ENCODE data around the gene SREBF1. TPM values are rescaled to one million over a fixed set of nuclear protein-coding genes. Genes with fewer than 3 reads are reported as not detected.

The SREBF1 gene
- polyA plus RNA-seq, 1 experiment, result 13.6 TPM

DNA sequence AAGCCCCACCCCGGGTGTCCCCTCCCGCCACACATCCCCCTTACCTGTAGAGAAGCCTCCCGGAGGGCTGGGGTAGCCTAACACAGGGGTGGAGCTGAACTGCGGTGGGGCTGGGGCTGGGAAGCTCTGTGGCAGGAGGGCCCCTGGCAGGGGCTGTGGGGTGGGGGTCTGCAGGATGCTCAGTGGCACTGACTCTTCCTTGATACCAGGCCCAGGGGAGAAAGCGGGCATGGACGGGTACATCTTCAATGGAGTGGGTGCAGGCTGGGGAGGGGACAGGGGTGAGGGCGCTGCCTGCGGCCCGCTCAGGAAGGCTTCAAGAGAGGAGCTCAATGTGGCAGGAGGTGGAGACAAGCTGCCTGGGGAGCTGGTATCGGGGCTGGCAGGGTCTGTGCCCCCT, 16.7 kb downstream of the SREBF1 start:
- Histone ChIP-seq H3K9me3 (ENCODE audit: control insufficient read depth, insufficient read depth, low read length) (no peaks in the 10 kb centered on the region), H3K27ac (ENCODE audit: low read depth, low read length) (no peak overlapping the region), H3K27me3 (ENCODE audit: control insufficient read depth, insufficient read depth, low read length) (no peaks in the 10 kb centered on the region), H3K4me3 (ENCODE audit: low read depth, low read length) (no peak overlapping the region)
- ChIA-PET POLR2A (interaction anchor here (0.6 to 2.2 kb wide), 2 partner anchors 12 to 16 kb away, joined by 3 to 9 read pairs; partner anchors contain the start of gene SREBF1), CTCF (interaction anchor here (0.6 to 2.6 kb wide), 2 partner anchors 8 to 139 kb away, joined by 3 to 20 read pairs; no protein-coding TSS in a partner anchor)
- TF ChIP-seq, protein P1, sequence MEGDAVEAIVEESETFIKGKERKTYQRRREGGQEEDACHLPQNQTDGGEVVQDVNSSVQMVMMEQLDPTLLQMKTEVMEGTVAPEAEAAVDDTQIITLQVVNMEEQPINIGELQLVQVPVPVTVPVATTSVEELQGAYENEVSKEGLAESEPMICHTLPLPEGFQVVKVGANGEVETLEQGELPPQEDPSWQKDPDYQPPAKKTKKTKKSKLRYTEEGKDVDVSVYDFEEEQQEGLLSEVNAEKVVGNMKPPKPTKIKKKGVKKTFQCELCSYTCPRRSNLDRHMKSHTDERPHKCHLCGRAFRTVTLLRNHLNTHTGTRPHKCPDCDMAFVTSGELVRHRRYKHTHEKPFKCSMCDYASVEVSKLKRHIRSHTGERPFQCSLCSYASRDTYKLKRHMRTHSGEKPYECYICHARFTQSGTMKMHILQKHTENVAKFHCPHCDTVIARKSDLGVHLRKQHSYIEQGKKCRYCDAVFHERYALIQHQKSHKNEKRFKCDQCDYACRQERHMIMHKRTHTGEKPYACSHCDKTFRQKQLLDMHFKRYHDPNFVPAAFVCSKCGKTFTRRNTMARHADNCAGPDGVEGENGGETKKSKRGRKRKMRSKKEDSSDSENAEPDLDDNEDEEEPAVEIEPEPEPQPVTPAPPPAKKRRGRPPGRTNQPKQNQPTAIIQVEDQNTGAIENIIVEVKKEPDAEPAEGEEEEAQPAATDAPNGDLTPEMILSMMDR (IDR thresholded peaks at IDR 0.05; ENCODE audit: low read depth, low read length), result no peak
- DNase-seq (ENCODE audit: low read depth, low spot score), result no peak

DNA sequence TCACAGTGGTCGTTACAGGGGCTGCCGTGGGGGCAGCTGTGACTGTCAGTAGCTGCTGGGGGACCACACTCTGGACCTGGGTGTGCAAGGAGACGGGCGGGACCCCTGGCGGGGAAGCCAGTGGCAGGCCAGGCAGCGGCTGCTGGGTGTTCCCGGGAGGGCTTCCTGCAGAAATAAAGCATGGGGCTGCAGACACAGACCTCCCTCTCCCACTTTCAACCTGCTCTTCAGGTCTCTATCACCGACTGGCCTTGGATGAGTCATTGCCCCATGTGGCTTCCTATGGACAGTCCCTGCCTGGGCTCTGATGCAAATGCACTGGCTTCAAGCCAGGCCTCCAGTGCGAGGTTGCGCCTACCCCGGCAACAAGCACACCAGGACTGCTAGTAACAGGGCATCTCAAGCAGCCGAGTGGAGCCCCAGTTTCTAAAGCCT, 17.2 kb downstream of the SREBF1 start:
- POLR2A ChIA-PET, result no interaction called here
- H3K4me3 ChIP-seq (ENCODE audit: low read depth, low read length), result no peak overlapping the region
- no peaks in the 10 kb centered on the region for H3K27me3 ChIP-seq (ENCODE audit: control insufficient read depth, insufficient read depth, low read length)
- CTCF ChIA-PET, result interaction anchor here (2.6 kb wide), 1 partner anchor 8 kb away, joined by 20 read pairs; no protein-coding TSS in a partner anchor
- H3K9me3 ChIP-seq (ENCODE audit: control insufficient read depth, insufficient read depth, low read length), result no peaks in the 10 kb centered on the region
- peak; percentile 47 for DNase-seq (ENCODE audit: low read depth, low spot score)
- TF ChIP-seq, protein P1 (IDR thresholded peaks at IDR 0.05; ENCODE audit: low read depth, low read length), result no peak
- no peak overlapping the region for H3K27ac ChIP-seq (ENCODE audit: low read depth, low read length)

DNA sequence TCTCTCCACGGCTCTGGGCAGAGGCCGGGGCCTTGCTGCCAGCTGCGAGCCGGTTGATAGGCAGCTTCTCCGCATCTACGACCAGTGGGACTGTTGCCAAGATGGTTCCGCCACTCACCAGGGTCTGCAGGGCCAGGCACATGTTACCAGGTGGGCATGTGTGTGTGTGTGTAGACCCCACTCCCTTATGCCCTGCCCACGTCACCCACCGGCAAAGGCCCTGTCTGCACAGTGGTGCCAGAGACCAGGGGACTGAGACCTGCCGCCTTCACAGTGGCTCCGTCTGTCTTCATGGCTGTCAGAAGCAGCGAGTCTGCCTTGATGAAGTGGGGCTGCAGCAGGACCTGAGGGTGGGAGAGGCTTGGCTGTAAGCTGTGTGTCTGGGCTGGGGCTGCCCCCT, 17.7 kb downstream of the SREBF1 start:
- H3K9me3 ChIP-seq (ENCODE audit: control insufficient read depth, insufficient read depth, low read length), result no peaks in the 10 kb centered on the region
- no peak for DNase-seq (ENCODE audit: low read depth, low spot score)
- no peak overlapping the region for H3K27ac ChIP-seq (ENCODE audit: low read depth, low read length)
- ChIA-PET CTCF (no interaction called here), POLR2A (no interaction called here)
- no peak overlapping the region for H3K4me3 ChIP-seq (ENCODE audit: low read depth, low read length)
- no peaks in the 10 kb centered on the region for H3K27me3 ChIP-seq (ENCODE audit: control insufficient read depth, insufficient read depth, low read length)
- TF ChIP-seq, protein P1 (IDR thresholded peaks at IDR 0.05; ENCODE audit: low read depth, low read length), result no peak

DNA sequence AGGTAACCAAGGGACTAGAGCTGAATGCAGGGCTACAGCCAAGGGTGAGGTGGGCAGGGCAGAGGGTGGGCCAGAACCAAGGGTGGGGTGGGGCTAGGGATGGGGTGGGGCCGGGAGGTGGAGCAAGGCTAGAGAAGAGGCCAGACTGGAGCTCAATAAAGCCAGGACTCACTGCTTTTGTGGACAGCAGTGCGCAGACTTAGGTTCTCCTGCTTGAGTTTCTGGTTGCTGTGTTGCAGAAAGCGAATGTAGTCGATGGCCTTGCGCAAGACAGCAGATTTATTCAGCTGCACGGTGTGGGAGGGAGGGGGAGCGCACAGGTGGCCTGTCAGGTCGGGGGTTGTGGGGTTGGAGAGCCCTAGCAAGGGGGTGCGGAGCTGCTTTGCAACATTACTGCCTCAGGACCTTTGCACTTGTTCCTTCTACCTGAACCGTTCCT, 18.7 kb downstream of the SREBF1 start:
- H3K4me3 ChIP-seq (ENCODE audit: low read depth, low read length), result no peak overlapping the region
- no peak for DNase-seq (ENCODE audit: low read depth, low spot score)
- TF ChIP-seq, protein P1 (IDR thresholded peaks at IDR 0.05; ENCODE audit: low read depth, low read length), result no peak
- H3K9me3 ChIP-seq (ENCODE audit: control insufficient read depth, insufficient read depth, low read length), result no peaks in the 10 kb centered on the region
- POLR2A ChIA-PET, result no interaction called here
- H3K27ac ChIP-seq (ENCODE audit: low read depth, low read length), result no peak overlapping the region
- CTCF ChIA-PET, result interaction anchor here (0.6 kb wide), 1 partner anchor 43 kb away, joined by 3 read pairs; no protein-coding TSS in a partner anchor
- no peaks in the 10 kb centered on the region for H3K27me3 ChIP-seq (ENCODE audit: control insufficient read depth, insufficient read depth, low read length)

DNA sequence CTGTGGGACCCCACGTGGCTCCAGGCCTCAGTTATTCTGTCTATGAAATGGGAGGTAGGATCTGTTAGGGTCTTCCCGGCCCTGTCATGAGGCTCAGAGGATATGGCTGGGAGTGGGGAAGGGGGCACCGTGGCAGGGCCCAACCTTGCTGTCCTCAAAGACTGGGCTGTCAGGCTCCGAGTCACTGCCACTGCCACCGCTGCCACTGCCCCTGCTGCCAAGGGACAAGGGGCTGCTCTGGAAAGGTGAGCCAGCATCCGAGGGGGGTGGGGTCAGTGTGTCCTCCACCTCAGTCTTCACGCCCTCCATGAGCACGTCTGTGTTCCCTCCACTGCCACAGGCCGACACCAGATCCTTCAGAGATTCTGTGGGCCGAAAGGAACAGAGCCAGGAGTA, 19.2 kb downstream of the SREBF1 start:
- TF ChIP-seq, protein P1 (IDR thresholded peaks at IDR 0.05; ENCODE audit: low read depth, low read length), result no peak
- Histone ChIP-seq H3K4me3 (ENCODE audit: low read depth, low read length) (no peak overlapping the region), H3K27me3 (ENCODE audit: control insufficient read depth, insufficient read depth, low read length) (no peaks in the 10 kb centered on the region), H3K27ac (ENCODE audit: low read depth, low read length) (no peak overlapping the region), H3K9me3 (ENCODE audit: control insufficient read depth, insufficient read depth, low read length) (no peaks in the 10 kb centered on the region)
- ChIA-PET POLR2A (no interaction called here), CTCF (interaction anchor here (0.6 kb wide), 1 partner anchor 43 kb away, joined by 3 read pairs; no protein-coding TSS in a partner anchor)
- DNase-seq (ENCODE audit: low read depth, low spot score), result no peak

Measured in AG04450 (cell line).